HEK293 (cell line): ENCODE measurements around the gene PROCA1.

Experiments
- HOXA7 ChIP-seq: sonication (generic); formaldehyde crosslinking; IDR thresholded peaks from 2 replicates; pipeline ENCODE4 v1.8.1; 2022; ENCODE audit warnings: missing genetic modification reagents, borderline replicate concordance
- HOXD13 ChIP-seq: sonication (generic); formaldehyde crosslinking; IDR thresholded peaks from 2 replicates; pipeline ENCODE4 v1.8.0; 2022; ENCODE audit warnings: missing genetic modification reagents, borderline replicate concordance
- REPIN1 ChIP-seq: fragments of 450-650 bp; formaldehyde crosslinking; IDR thresholded peaks from 2 replicates; pipeline ENCODE4 v1.5.1; 2017; ENCODE audit warnings: missing biosample characterization, missing genetic modification characterization, low read depth
- SCRT1 ChIP-seq: fragments of 450-650 bp; formaldehyde crosslinking; IDR thresholded peaks from 2 replicates; pipeline ENCODE4 v1.5.1; 2016; ENCODE audit warnings: missing biosample characterization, missing genetic modification characterization, borderline replicate concordance
- TCF7L2 ChIP-seq: IDR thresholded peaks from 2 replicates; pipeline ENCODE4 v1.6.1; 2011; ENCODE audit warnings: low read depth, mild to moderate bottlenecking, inconsistent platforms, low read length, moderate library complexity, borderline replicate concordance
- ZNF121 ChIP-seq: fragments of 450-650 bp; formaldehyde crosslinking; IDR thresholded peaks from 2 replicates; pipeline ENCODE4 v1.5.1; 2016; ENCODE audit warnings: missing biosample characterization, missing genetic modification characterization
- ZNF155 ChIP-seq: fragments of 450-650 bp; formaldehyde crosslinking; IDR thresholded peaks from 2 replicates; pipeline ENCODE4 v1.5.1; 2016; ENCODE audit warnings: missing biosample characterization, missing genetic modification characterization
- ZNF324 ChIP-seq: fragments of 450-650 bp; formaldehyde crosslinking; IDR thresholded peaks from 2 replicates; pipeline ENCODE4 v1.5.1; 2016; ENCODE audit warnings: missing biosample characterization, missing genetic modification characterization
- ZNF37A ChIP-seq: fragments of 450-650 bp; IDR thresholded peaks from 2 replicates; pipeline ENCODE4 v1.5.1; 2018; ENCODE audit warnings: missing biosample characterization, missing genetic modification characterization
- ZNF555 ChIP-seq: fragments of 450-650 bp; formaldehyde crosslinking; conservative IDR thresholded peaks from 2 replicates; pipeline ENCODE4 v1.5.1; 2017; ENCODE audit warnings: missing biosample characterization, mild to moderate bottlenecking, missing genetic modification characterization, inconsistent platforms
- ZNF623 ChIP-seq: fragments of 450-650 bp; formaldehyde crosslinking; IDR thresholded peaks from 2 replicates; pipeline ENCODE4 v1.5.1; 2016; ENCODE audit warnings: missing biosample characterization, missing genetic modification characterization
- TF ChIP-seq, protein P1 (sequence below): fragments of 450-650 bp; formaldehyde crosslinking; IDR thresholded peaks from 2 replicates; pipeline ENCODE4; 2016; ENCODE audit warnings: missing biosample characterization, missing genetic modification characterization
- TF ChIP-seq, protein P2 (sequence below): sonication (generic); formaldehyde crosslinking; IDR thresholded peaks from 2 replicates; pipeline ENCODE4 v1.8.1; 2022; ENCODE audit warnings: mild to moderate bottlenecking, moderate library complexity, missing genetic modification reagents
- TF ChIP-seq, protein P3 (sequence below): fragments of 450-650 bp; formaldehyde crosslinking; IDR thresholded peaks from 2 replicates; pipeline ENCODE4 v1.5.1; 2017; ENCODE audit warnings: missing biosample characterization, missing genetic modification characterization
- TF ChIP-seq, protein P4 (sequence below): IDR thresholded peaks from 2 replicates; pipeline ENCODE4 v1.6.1; 2011; ENCODE audit warnings: mild to moderate bottlenecking, low read depth, low read length, borderline replicate concordance
- TF ChIP-seq, protein P5 (sequence below): fragments of 450-650 bp; formaldehyde crosslinking; IDR thresholded peaks from 2 replicates; pipeline ENCODE4 v1.5.1; 2016; ENCODE audit warnings: missing biosample characterization, missing genetic modification characterization
- TF ChIP-seq, protein P6 (sequence below): fragments of 450-650 bp; formaldehyde crosslinking; IDR thresholded peaks from 2 replicates; pipeline ENCODE4 v1.5.1; 2016; ENCODE audit warnings: missing biosample characterization, missing genetic modification characterization
- TF ChIP-seq, protein P7 (sequence below): fragments of 450-650 bp; formaldehyde crosslinking; IDR thresholded peaks from 2 replicates; pipeline ENCODE4 v1.5.1; 2016; ENCODE audit warnings: missing biosample characterization, missing genetic modification characterization, low read depth
- TF ChIP-seq, protein P8 (sequence below): fragments of 450-650 bp; formaldehyde crosslinking; IDR thresholded peaks from 2 replicates; pipeline ENCODE4 v1.5.1; 2016; ENCODE audit warnings: missing biosample characterization, missing genetic modification characterization

Gene PROCA1

DNA sequence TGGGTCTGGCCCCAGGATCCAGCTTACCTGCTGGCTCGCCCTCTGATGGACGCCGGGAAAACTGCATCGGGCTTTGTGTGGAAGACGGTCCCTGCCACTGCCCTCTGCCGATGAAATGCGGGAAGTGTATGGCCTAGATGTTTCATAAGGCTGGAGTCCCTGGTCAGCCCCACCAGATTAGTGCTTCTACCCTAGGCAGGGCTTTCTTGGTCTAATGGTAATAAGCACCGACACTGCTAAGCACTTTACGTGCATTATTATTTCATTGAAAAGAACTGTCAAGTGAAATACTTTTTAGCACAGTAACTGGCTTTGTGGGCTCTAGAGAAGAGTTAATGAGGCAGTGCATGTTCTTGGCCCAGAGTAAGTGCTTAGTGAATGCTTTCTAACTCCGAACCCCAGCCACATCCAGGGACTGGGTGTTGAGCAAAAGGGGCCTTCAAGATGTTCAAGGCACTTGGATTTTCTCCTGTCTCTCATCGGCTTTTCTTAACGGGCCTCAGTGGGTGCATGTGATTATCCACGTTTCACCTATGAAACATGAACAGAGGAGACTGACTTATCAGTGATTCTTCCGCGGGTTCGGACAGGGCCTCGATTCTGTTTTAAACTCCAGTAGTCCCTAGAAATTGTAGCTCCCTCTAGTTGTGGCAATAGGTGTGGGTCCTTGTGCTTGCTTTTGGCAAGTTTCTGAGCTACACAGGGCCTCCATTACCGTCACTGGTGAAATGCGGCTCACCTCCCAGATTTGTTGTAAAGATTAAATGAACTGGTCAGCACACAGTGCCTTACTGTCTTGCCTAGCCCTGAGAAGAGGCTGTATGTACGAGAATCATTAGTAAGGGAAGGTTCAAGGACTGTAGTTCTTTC is 38.7 kb upstream of the PROCA1 start (continued):
- TF ChIP-seq, protein P1, sequence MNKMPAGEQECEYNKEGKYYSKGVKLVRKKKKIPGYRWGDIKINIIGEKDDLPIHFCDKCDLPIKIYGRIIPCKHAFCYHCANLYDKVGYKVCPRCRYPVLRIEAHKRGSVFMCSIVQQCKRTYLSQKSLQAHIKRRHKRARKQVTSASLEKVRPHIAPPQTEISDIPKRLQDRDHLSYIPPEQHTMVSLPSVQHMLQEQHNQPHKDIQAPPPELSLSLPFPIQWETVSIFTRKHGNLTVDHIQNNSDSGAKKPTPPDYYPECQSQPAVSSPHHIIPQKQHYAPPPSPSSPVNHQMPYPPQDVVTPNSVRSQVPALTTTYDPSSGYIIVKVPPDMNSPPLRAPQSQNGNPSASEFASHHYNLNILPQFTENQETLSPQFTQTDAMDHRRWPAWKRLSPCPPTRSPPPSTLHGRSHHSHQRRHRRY: no peak
- TF ChIP-seq TCF7L2 (no peak), ZNF37A (no peak), HOXA7 (no peak), REPIN1 (tag by site-specific recombination) (no peak), HOXD13 (CRISPR knock-in tag) (no peak), ZNF555 (tag by site-specific recombination) (no peak), ZNF623 (tag by site-specific recombination) (no peak), SCRT1 (tag by site-specific recombination) (no peak), ZNF324 (tag by site-specific recombination) (no peak), ZNF155 (tag by site-specific recombination) (no peak), ZNF121 (tag by site-specific recombination) (no peak)
- TF ChIP-seq, protein P2, sequence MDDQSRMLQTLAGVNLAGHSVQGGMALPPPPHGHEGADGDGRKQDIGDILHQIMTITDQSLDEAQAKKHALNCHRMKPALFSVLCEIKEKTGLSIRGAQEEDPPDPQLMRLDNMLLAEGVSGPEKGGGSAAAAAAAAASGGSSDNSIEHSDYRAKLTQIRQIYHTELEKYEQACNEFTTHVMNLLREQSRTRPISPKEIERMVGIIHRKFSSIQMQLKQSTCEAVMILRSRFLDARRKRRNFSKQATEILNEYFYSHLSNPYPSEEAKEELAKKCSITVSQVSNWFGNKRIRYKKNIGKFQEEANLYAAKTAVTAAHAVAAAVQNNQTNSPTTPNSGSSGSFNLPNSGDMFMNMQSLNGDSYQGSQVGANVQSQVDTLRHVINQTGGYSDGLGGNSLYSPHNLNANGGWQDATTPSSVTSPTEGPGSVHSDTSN (CRISPR knock-in tag): no peak
- TF ChIP-seq, protein P3, sequence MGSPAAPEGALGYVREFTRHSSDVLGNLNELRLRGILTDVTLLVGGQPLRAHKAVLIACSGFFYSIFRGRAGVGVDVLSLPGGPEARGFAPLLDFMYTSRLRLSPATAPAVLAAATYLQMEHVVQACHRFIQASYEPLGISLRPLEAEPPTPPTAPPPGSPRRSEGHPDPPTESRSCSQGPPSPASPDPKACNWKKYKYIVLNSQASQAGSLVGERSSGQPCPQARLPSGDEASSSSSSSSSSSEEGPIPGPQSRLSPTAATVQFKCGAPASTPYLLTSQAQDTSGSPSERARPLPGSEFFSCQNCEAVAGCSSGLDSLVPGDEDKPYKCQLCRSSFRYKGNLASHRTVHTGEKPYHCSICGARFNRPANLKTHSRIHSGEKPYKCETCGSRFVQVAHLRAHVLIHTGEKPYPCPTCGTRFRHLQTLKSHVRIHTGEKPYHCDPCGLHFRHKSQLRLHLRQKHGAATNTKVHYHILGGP: no peak
- TF ChIP-seq, protein P4, sequence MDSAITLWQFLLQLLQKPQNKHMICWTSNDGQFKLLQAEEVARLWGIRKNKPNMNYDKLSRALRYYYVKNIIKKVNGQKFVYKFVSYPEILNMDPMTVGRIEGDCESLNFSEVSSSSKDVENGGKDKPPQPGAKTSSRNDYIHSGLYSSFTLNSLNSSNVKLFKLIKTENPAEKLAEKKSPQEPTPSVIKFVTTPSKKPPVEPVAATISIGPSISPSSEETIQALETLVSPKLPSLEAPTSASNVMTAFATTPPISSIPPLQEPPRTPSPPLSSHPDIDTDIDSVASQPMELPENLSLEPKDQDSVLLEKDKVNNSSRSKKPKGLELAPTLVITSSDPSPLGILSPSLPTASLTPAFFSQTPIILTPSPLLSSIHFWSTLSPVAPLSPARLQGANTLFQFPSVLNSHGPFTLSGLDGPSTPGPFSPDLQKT: no peak
- TF ChIP-seq, protein P5, sequence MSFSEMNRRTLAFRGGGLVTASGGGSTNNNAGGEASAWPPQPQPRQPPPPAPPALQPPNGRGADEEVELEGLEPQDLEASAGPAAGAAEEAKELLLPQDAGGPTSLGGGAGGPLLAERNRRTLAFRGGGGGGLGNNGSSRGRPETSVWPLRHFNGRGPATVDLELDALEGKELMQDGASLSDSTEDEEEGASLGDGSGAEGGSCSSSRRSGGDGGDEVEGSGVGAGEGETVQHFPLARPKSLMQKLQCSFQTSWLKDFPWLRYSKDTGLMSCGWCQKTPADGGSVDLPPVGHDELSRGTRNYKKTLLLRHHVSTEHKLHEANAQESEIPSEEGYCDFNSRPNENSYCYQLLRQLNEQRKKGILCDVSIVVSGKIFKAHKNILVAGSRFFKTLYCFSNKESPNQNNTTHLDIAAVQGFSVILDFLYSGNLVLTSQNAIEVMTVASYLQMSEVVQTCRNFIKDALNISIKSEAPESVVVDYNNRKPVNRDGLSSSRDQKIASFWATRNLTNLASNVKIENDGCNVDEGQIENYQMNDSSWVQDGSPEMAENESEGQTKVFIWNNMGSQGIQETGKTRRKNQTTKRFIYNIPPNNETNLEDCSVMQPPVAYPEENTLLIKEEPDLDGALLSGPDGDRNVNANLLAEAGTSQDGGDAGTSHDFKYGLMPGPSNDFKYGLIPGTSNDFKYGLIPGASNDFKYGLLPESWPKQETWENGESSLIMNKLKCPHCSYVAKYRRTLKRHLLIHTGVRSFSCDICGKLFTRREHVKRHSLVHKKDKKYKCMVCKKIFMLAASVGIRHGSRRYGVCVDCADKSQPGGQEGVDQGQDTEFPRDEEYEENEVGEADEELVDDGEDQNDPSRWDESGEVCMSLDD (tag by site-specific recombination): no peak
- TF ChIP-seq, protein P6, sequence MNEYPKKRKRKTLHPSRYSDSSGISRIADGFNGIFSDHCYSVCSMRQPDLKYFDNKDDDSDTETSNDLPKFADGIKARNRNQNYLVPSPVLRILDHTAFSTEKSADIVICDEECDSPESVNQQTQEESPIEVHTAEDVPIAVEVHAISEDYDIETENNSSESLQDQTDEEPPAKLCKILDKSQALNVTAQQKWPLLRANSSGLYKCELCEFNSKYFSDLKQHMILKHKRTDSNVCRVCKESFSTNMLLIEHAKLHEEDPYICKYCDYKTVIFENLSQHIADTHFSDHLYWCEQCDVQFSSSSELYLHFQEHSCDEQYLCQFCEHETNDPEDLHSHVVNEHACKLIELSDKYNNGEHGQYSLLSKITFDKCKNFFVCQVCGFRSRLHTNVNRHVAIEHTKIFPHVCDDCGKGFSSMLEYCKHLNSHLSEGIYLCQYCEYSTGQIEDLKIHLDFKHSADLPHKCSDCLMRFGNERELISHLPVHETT (tag by site-specific recombination): no peak
- TF ChIP-seq, protein P7, sequence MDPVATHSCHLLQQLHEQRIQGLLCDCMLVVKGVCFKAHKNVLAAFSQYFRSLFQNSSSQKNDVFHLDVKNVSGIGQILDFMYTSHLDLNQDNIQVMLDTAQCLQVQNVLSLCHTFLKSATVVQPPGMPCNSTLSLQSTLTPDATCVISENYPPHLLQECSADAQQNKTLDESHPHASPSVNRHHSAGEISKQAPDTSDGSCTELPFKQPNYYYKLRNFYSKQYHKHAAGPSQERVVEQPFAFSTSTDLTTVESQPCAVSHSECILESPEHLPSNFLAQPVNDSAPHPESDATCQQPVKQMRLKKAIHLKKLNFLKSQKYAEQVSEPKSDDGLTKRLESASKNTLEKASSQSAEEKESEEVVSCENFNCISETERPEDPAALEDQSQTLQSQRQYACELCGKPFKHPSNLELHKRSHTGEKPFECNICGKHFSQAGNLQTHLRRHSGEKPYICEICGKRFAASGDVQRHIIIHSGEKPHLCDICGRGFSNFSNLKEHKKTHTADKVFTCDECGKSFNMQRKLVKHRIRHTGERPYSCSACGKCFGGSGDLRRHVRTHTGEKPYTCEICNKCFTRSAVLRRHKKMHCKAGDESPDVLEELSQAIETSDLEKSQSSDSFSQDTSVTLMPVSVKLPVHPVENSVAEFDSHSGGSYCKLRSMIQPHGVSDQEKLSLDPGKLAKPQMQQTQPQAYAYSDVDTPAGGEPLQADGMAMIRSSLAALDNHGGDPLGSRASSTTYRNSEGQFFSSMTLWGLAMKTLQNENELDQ (tag by site-specific recombination): no peak
- TF ChIP-seq, protein P8, sequence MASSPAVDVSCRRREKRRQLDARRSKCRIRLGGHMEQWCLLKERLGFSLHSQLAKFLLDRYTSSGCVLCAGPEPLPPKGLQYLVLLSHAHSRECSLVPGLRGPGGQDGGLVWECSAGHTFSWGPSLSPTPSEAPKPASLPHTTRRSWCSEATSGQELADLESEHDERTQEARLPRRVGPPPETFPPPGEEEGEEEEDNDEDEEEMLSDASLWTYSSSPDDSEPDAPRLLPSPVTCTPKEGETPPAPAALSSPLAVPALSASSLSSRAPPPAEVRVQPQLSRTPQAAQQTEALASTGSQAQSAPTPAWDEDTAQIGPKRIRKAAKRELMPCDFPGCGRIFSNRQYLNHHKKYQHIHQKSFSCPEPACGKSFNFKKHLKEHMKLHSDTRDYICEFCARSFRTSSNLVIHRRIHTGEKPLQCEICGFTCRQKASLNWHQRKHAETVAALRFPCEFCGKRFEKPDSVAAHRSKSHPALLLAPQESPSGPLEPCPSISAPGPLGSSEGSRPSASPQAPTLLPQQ (tag by site-specific recombination): no peak
